ENCODE measurements around the gene AHDC1. TPM values are rescaled to one million over a fixed set of nuclear protein-coding genes. Genes with fewer than 3 reads are reported as not detected.

AHDC1 gene
- total and polyA plus RNA-seq, 9 of the 15 experiments (the other 6 are each of a cell fraction or from before 2014, with no cell fraction given) = 0.21 to 36.4 (median 4.7) TPM

DNA sequence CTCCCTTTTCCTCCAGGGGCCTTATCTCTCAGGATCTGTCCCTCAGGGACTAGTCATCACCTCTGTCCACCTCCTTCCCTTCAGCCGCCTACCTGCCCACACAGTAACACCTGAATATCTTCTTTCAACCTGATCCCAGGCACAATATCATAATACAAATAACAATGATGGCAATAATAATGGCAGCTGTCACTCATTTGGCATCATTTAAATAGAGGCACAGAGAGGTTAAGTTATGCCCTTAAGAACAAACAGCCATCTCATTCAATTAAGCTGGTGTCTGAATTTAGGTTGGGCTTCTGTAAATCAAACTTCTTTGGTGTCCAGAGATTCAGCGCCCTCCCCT lies 47.5 kb downstream of the AHDC1 start (continued):
- 0 out of 2 replicates have a peak, but pooled peaks have one; percentile 30 for TF ChIP-seq ADNP (tag; IDR thresholded peaks at IDR 0.05)
- TF ChIP-seq, protein P1, sequence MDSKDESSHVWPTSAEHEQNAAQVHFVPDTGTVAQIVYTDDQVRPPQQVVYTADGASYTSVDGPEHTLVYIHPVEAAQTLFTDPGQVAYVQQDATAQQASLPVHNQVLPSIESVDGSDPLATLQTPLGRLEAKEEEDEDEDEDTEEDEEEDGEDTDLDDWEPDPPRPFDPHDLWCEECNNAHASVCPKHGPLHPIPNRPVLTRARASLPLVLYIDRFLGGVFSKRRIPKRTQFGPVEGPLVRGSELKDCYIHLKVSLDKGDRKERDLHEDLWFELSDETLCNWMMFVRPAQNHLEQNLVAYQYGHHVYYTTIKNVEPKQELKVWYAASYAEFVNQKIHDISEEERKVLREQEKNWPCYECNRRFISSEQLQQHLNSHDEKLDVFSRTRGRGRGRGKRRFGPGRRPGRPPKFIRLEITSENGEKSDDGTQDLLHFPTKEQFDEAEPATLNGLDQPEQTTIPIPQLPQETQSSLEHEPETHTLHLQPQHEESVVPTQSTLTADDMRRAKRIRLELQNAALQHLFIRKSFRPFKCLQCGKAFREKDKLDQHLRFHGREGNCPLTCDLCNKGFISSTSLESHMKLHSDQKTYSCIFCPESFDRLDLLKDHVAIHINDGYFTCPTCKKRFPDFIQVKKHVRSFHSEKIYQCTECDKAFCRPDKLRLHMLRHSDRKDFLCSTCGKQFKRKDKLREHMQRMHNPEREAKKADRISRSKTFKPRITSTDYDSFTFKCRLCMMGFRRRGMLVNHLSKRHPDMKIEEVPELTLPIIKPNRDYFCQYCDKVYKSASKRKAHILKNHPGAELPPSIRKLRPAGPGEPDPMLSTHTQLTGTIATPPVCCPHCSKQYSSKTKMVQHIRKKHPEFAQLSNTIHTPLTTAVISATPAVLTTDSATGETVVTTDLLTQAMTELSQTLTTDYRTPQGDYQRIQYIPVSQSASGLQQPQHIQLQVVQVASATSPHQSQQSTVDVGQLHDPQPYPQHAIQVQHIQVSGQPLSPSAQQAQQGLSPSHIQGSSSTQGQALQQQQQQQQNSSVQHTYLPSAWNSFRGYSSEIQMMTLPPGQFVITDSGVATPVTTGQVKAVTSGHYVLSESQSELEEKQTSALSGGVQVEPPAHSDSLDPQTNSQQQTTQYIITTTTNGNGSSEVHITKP (IDR thresholded peaks at IDR 0.05; ENCODE audit: partially characterized antibody) = no peak
- TF ChIP-seq BCOR (IDR thresholded peaks at IDR 0.05) = peak; percentile 98
- TF ChIP-seq HDAC2 (IDR thresholded peaks at IDR 0.05) = peak; percentile 92
- TF ChIP-seq, protein P2, sequence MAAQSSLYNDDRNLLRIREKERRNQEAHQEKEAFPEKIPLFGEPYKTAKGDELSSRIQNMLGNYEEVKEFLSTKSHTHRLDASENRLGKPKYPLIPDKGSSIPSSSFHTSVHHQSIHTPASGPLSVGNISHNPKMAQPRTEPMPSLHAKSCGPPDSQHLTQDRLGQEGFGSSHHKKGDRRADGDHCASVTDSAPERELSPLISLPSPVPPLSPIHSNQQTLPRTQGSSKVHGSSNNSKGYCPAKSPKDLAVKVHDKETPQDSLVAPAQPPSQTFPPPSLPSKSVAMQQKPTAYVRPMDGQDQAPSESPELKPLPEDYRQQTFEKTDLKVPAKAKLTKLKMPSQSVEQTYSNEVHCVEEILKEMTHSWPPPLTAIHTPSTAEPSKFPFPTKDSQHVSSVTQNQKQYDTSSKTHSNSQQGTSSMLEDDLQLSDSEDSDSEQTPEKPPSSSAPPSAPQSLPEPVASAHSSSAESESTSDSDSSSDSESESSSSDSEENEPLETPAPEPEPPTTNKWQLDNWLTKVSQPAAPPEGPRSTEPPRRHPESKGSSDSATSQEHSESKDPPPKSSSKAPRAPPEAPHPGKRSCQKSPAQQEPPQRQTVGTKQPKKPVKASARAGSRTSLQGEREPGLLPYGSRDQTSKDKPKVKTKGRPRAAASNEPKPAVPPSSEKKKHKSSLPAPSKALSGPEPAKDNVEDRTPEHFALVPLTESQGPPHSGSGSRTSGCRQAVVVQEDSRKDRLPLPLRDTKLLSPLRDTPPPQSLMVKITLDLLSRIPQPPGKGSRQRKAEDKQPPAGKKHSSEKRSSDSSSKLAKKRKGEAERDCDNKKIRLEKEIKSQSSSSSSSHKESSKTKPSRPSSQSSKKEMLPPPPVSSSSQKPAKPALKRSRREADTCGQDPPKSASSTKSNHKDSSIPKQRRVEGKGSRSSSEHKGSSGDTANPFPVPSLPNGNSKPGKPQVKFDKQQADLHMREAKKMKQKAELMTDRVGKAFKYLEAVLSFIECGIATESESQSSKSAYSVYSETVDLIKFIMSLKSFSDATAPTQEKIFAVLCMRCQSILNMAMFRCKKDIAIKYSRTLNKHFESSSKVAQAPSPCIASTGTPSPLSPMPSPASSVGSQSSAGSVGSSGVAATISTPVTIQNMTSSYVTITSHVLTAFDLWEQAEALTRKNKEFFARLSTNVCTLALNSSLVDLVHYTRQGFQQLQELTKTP (IDR thresholded peaks at IDR 0.05; ENCODE audit: low read depth in 1 of 2, partially characterized antibody in 2 of 2) = peak in 1 of 2 experiments; percentile 45
- TF ChIP-seq THRAP3 (IDR thresholded peaks at IDR 0.05; ENCODE audit: borderline replicate concordance) = peak; percentile 43; the same call in 1 of the 2 replicates
- TF ChIP-seq, protein P3, sequence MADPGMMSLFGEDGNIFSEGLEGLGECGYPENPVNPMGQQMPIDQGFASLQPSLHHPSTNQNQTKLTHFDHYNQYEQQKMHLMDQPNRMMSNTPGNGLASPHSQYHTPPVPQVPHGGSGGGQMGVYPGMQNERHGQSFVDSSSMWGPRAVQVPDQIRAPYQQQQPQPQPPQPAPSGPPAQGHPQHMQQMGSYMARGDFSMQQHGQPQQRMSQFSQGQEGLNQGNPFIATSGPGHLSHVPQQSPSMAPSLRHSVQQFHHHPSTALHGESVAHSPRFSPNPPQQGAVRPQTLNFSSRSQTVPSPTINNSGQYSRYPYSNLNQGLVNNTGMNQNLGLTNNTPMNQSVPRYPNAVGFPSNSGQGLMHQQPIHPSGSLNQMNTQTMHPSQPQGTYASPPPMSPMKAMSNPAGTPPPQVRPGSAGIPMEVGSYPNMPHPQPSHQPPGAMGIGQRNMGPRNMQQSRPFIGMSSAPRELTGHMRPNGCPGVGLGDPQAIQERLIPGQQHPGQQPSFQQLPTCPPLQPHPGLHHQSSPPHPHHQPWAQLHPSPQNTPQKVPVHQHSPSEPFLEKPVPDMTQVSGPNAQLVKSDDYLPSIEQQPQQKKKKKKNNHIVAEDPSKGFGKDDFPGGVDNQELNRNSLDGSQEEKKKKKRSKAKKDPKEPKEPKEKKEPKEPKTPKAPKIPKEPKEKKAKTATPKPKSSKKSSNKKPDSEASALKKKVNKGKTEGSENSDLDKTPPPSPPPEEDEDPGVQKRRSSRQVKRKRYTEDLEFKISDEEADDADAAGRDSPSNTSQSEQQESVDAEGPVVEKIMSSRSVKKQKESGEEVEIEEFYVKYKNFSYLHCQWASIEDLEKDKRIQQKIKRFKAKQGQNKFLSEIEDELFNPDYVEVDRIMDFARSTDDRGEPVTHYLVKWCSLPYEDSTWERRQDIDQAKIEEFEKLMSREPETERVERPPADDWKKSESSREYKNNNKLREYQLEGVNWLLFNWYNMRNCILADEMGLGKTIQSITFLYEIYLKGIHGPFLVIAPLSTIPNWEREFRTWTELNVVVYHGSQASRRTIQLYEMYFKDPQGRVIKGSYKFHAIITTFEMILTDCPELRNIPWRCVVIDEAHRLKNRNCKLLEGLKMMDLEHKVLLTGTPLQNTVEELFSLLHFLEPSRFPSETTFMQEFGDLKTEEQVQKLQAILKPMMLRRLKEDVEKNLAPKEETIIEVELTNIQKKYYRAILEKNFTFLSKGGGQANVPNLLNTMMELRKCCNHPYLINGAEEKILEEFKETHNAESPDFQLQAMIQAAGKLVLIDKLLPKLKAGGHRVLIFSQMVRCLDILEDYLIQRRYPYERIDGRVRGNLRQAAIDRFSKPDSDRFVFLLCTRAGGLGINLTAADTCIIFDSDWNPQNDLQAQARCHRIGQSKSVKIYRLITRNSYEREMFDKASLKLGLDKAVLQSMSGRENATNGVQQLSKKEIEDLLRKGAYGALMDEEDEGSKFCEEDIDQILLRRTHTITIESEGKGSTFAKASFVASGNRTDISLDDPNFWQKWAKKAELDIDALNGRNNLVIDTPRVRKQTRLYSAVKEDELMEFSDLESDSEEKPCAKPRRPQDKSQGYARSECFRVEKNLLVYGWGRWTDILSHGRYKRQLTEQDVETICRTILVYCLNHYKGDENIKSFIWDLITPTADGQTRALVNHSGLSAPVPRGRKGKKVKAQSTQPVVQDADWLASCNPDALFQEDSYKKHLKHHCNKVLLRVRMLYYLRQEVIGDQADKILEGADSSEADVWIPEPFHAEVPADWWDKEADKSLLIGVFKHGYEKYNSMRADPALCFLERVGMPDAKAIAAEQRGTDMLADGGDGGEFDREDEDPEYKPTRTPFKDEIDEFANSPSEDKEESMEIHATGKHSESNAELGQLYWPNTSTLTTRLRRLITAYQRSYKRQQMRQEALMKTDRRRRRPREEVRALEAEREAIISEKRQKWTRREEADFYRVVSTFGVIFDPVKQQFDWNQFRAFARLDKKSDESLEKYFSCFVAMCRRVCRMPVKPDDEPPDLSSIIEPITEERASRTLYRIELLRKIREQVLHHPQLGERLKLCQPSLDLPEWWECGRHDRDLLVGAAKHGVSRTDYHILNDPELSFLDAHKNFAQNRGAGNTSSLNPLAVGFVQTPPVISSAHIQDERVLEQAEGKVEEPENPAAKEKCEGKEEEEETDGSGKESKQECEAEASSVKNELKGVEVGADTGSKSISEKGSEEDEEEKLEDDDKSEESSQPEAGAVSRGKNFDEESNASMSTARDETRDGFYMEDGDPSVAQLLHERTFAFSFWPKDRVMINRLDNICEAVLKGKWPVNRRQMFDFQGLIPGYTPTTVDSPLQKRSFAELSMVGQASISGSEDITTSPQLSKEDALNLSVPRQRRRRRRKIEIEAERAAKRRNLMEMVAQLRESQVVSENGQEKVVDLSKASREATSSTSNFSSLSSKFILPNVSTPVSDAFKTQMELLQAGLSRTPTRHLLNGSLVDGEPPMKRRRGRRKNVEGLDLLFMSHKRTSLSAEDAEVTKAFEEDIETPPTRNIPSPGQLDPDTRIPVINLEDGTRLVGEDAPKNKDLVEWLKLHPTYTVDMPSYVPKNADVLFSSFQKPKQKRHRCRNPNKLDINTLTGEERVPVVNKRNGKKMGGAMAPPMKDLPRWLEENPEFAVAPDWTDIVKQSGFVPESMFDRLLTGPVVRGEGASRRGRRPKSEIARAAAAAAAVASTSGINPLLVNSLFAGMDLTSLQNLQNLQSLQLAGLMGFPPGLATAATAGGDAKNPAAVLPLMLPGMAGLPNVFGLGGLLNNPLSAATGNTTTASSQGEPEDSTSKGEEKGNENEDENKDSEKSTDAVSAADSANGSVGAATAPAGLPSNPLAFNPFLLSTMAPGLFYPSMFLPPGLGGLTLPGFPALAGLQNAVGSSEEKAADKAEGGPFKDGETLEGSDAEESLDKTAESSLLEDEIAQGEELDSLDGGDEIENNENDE (IDR thresholded peaks at IDR 0.05; ENCODE audit: low read depth, low read length) = no peak

All from K562 (cell line).